ENCODE data around the gene SNCG.
A peak's percentile ranks its signal among the peaks of the same experiment; 100 is the strongest.

Gene SNCG

DNA sequence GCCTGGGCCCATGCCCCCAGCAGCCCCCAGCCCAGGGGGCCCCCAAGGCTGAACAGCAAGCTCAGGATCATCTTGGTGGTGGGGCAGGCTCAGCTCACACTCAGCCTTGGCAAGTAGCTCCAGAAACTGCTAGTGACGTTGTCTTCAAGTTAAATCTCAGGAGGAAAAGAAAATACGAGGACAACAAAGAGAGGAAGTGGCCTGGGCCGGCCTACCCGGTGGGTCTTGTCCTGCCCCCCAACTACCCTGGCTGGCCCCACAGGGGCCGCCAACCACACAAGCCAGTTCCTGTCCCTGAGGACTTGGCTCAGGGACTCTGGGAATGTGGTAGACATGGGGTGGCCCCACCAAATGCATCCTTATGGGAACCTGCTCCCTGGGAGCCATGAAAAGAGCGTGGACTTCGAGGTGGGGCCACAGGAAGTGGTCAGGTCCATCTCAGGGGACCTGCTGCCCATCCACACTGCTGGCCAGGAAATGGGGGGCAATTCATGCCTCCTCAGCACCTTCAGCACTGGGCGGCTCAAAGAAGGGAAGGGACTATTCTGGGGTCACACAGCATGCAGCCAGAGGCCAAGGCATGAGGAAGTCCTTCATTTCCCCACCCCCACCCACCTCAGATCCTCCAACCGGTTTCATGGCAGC is 806 bp upstream of the SNCG start, which contains the start of gene MMRN2:
Gene MMRN2 (minus strand): TSS at position 145 of the 645 bp plus-strand sequence. CDS start 74 bp downstream, at position 71.
- Histone ChIP-seq H3K9me3 (ENCODE audit: insufficient read depth, low read depth, low read length) (peaks cover 4% of the 10 kb centered on the region), H3K27me3 (ENCODE audit: insufficient read depth, low read length) (no peaks in the 10 kb centered on the region), H3K27ac (ENCODE audit: low read length) (no peak within 1 kb of the TSS), H3K36me3 (ENCODE audit: insufficient read depth, low read depth, low read length) (no peaks in the 10 kb centered on the region), H3K4me3 (ENCODE audit: low read length) (no peak within 1 kb of the TSS), H3K4me1 (ENCODE audit: insufficient read depth, low read length) (peaks cover 34% of the 10 kb centered on the region), H3K9ac (ENCODE audit: low read depth, low read length) (no peak within 1 kb of the TSS; the same call in none of the 2 replicates)

DNA sequence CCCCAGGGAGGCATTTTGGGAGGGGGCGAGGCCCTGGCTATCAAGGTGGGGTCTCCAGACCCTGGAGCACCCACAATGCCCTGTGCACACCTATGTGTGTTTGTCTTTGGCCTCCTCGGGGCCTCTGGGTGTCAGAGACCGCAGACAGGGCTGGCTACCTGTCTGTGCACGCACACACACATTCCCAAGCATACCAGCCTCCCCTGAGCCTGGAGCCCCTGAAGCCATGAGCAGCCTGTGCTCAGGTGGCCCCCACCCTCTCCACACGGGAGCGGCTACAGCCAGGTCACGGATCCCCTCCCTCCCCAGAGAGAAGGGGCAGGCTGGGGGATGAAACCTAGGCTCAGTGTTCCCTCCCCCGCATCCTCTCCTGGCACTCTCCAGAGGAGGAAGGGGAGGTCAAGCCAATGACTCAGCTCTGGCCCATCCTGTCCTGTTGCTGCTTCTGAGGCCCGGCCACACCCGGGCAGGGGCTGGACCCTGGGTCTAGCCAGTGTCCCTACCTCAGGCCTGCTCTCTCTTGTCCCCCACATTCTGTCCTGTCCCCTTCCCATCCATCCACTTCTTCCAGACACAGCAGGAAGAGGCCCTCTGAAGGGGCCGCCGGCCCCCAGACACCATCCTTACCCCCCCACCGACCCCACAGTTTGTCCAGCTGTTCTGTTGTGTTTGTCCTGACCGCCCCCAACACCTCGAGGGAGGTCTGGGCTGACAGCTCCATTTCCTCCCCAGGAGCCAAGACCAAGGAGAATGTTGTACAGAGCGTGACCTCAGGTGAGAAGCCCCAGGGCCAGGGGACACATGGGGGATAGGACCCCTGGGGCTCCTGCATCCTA is 720 bp downstream of the SNCG start:
- no peak overlapping the region for H3K27ac ChIP-seq (ENCODE audit: low read length)
- H3K9me3 ChIP-seq (ENCODE audit: insufficient read depth, low read depth, low read length): no peaks in the 10 kb centered on the region; the same call in 1 of the 2 replicates
- no peak overlapping the region for H3K4me3 ChIP-seq (ENCODE audit: low read length)
- H3K36me3 ChIP-seq (ENCODE audit: insufficient read depth, low read depth, low read length): no peaks in the 10 kb centered on the region
- peaks cover 29% of the 10 kb centered on the region for H3K4me1 ChIP-seq (ENCODE audit: insufficient read depth, low read length)
- peak overlapping the region; percentile 32; the same call in 1 of the 2 replicates for H3K9ac ChIP-seq (ENCODE audit: low read depth, low read length)
- no peaks in the 10 kb centered on the region for H3K27me3 ChIP-seq (ENCODE audit: insufficient read depth, low read length)

DNA sequence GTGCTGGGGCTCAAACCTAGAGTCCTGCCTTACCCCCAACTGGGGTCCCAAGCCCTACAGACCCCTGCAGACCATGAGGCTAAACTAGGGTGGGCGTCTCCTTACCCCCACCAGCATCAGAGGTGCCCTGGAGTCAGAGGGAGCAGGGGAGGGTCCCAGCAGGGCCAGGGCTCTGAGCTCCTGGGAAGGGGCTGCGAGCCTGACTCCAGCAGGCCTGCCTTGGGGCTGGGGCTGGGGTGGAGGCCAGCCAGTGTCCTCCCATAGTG is 1.3 kb downstream of the SNCG start:
- peak overlapping the region; percentile 32; the same call in 1 of the 2 replicates for H3K9ac ChIP-seq (ENCODE audit: low read depth, low read length)
- H3K4me3 ChIP-seq (ENCODE audit: low read length): no peak overlapping the region
- H3K27me3 ChIP-seq (ENCODE audit: insufficient read depth, low read length): no peaks in the 10 kb centered on the region
- no peaks in the 10 kb centered on the region; the same call in 1 of the 2 replicates for H3K9me3 ChIP-seq (ENCODE audit: insufficient read depth, low read depth, low read length)
- H3K36me3 ChIP-seq (ENCODE audit: insufficient read depth, low read depth, low read length): no peaks in the 10 kb centered on the region
- no peak overlapping the region for H3K27ac ChIP-seq (ENCODE audit: low read length)
- H3K4me1 ChIP-seq (ENCODE audit: insufficient read depth, low read length): peaks cover 28% of the 10 kb centered on the region

DNA sequence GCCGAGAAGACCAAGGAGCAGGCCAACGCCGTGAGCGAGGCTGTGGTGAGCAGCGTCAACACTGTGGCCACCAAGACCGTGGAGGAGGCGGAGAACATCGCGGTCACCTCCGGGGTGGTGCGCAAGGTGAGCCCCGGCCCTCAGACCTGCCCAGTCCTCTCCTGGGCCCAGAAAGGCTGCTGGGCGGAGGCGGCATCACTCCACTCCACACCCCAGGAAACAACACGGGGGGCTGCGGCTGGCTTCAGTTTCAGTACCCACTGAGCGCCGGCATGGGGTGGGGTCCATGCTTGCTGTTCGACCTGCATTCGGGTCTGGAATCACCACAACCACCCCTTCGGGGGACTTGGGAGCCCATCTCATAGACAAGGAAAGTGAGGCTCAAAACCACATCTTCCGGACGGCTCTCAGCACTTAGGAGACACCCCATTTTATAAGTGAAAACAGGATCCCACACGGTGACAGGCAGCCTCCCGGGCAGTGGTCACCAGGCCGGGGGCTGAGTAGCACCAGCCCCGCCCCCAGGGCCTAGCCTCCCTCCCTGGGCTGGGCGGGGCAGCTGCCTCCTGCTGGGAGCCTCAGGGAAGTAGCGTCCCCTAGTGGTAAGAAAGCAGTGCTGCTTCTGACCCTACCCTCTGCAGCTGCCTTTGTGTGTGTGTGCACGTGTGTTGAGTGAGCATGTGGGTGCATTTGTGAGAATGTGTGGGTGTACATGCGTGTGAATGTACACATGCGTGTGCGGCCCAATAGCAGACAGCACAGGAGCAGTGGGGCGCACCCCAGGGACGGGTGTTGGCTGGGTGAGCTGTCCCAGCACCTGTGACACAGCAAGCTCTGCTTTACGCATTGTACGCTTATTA is 1.8 kb downstream of the SNCG start:
- peak overlapping the region; percentile 56; the same call in 1 of the 2 replicates for H3K9ac ChIP-seq (ENCODE audit: low read depth, low read length)
- no peaks in the 10 kb centered on the region for H3K27me3 ChIP-seq (ENCODE audit: insufficient read depth, low read length)
- H3K27ac ChIP-seq (ENCODE audit: low read length): no peak overlapping the region
- H3K36me3 ChIP-seq (ENCODE audit: insufficient read depth, low read depth, low read length): no peaks in the 10 kb centered on the region
- H3K4me1 ChIP-seq (ENCODE audit: insufficient read depth, low read length): peaks cover 22% of the 10 kb centered on the region
- no peak overlapping the region for H3K4me3 ChIP-seq (ENCODE audit: low read length)
- no peaks in the 10 kb centered on the region; the same call in 1 of the 2 replicates for H3K9me3 ChIP-seq (ENCODE audit: insufficient read depth, low read depth, low read length)

DNA sequence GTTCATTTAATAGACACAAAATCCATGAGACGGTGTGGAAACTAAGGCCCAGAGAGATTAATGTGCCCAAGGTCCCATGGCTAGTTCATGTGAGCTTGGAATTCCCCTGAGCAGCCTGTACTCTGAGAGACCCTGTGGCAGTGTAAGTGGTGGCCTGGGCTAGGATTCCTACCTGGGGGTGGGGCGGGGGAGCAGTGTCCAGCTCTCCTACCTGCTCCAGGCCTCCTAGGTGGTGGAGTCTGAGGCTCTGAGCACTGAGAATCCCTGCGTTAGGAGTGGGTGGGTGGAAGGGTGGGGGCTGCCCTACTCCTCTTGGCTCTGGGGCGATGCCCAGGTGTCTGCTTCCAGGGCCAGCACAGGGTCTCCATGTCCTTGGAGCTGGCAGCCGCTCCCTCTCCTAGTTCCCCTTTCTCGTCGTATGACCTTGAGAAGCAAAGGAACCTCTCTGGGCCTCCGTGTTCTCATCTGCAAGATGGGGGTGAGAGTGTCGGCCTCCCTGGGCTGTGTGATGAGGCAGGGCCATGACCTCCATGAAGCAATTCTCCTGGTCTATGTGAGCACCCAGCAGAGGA is 2.5 kb downstream of the SNCG start:
- Histone ChIP-seq H3K9ac (ENCODE audit: low read depth, low read length) (peak overlapping the region; percentile 56; the same call in 1 of the 2 replicates), H3K27ac (ENCODE audit: low read length) (no peak overlapping the region)

DNA sequence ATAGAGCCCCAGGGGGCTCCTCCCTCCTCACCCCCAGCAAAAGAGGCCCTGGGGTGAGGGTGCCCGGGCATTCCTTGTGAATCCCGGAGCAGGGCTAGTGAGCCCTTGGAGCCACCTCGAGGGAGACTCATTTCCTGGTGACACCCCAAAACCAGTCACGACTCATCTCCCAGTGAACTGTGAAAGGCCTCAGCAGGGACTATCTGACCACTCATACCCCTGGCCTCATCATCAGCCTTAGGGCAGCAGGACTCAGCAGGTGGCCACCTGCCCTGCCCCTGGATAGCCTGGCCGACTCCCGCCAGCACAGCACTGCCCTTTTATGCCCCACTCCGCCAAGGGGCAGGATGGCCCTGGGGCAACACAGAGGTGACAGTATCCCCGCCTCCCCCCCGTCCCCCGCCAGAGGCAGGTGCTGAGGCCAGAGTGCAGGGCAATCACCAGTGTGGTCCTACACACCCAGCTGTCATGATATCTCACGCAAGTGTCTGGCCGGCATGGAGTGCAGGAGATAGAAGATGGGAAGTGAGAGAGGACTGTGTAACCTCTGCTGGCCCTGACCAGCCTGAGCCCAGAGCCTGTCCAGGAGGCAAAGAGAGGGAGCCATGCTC is 3.2 kb downstream of the SNCG start:
- no peak overlapping the region for H3K27ac ChIP-seq (ENCODE audit: low read length)
- no peak overlapping the region for H3K4me3 ChIP-seq (ENCODE audit: low read length)
- no peaks in the 10 kb centered on the region for H3K27me3 ChIP-seq (ENCODE audit: insufficient read depth, low read length)
- H3K36me3 ChIP-seq (ENCODE audit: insufficient read depth, low read depth, low read length): no peaks in the 10 kb centered on the region
- H3K4me1 ChIP-seq (ENCODE audit: insufficient read depth, low read length): peaks cover 12% of the 10 kb centered on the region; the same call in 1 of the 2 replicates
- no peak overlapping the region for H3K9ac ChIP-seq (ENCODE audit: low read depth, low read length)
- H3K9me3 ChIP-seq (ENCODE audit: insufficient read depth, low read depth, low read length): no peaks in the 10 kb centered on the region; the same call in 1 of the 2 replicates

More for the DNA sequence above, 2.5 kb downstream of the SNCG start:
- no peaks in the 10 kb centered on the region; the same call in 1 of the 2 replicates for H3K9me3 ChIP-seq (ENCODE audit: insufficient read depth, low read depth, low read length)
- H3K4me3 ChIP-seq (ENCODE audit: low read length): no peak overlapping the region
- no peaks in the 10 kb centered on the region for H3K27me3 ChIP-seq (ENCODE audit: insufficient read depth, low read length)
- H3K4me1 ChIP-seq (ENCODE audit: insufficient read depth, low read length): peaks cover 16% of the 10 kb centered on the region; the same call in 1 of the 2 replicates
- H3K36me3 ChIP-seq (ENCODE audit: insufficient read depth, low read depth, low read length): no peaks in the 10 kb centered on the region

DNA sequence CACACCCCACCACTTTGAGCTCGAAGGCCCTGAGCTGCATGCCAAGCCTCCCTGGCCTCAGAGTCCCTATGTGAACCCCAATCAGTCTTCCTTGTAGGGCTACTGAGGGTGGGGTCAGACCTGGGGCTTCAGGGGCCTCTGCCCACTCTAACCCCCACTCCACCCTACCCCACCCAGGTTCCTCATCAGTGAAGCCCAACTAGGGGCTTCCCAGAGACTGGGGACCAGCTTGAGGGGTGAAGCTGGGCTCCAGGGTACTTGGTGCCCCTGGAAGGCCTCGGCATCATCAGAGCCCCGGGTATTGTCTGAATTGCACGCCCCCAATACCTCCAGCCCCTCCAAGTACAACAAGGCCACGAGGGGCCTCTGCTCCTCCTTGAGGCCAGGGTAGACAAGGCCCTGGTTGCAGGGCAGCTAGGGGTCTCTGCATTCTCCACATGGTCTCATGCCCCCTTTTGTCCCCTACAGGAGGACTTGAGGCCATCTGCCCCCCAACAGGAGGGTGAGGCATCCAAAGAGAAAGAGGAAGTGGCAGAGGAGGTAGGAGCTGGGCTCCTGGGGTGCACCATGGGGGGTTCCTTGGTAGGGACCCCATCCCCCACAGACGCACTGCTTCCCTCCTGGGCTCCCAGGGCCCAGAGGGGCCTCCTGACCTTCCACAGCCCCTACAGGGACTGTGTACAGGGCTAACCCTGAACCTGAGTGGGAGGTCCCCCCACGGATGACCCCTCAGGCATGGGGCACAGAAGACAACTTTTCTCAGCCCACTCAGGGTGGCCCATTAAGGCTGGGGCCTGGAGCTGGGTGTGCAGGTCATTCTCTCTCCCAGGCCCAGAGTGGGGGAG is 4.0 kb downstream of the SNCG start:
- H3K4me1 ChIP-seq (ENCODE audit: insufficient read depth, low read length): peaks cover 12% of the 10 kb centered on the region; the same call in 1 of the 2 replicates
- H3K9ac ChIP-seq (ENCODE audit: low read depth, low read length): no peak overlapping the region

DNA sequence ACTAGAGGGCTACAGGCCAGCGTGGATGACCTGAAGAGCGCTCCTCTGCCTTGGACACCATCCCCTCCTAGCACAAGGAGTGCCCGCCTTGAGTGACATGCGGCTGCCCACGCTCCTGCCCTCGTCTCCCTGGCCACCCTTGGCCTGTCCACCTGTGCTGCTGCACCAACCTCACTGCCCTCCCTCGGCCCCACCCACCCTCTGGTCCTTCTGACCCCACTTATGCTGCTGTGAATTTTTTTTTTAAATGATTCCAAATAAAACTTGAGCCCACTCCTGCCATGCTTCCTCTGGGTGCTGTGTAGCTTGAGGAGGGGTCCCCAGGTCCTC is 4.5 kb downstream of the SNCG start:
- Histone ChIP-seq H3K9ac (ENCODE audit: low read depth, low read length) (no peak overlapping the region), H3K27ac (ENCODE audit: low read length) (no peak overlapping the region), H3K4me3 (ENCODE audit: low read length) (no peak overlapping the region), H3K36me3 (ENCODE audit: insufficient read depth, low read depth, low read length) (no peaks in the 10 kb centered on the region), H3K27me3 (ENCODE audit: insufficient read depth, low read length) (no peaks in the 10 kb centered on the region), H3K9me3 (ENCODE audit: insufficient read depth, low read depth, low read length) (no peaks in the 10 kb centered on the region), H3K4me1 (ENCODE audit: insufficient read depth, low read length) (peaks cover 12% of the 10 kb centered on the region; the same call in 1 of the 2 replicates)

More for the DNA sequence above, 4.0 kb downstream of the SNCG start:
- Histone ChIP-seq H3K27me3 (ENCODE audit: insufficient read depth, low read length) (no peaks in the 10 kb centered on the region), H3K36me3 (ENCODE audit: insufficient read depth, low read depth, low read length) (no peaks in the 10 kb centered on the region), H3K27ac (ENCODE audit: low read length) (no peak overlapping the region), H3K9me3 (ENCODE audit: insufficient read depth, low read depth, low read length) (no peaks in the 10 kb centered on the region; the same call in 1 of the 2 replicates), H3K4me3 (ENCODE audit: low read length) (no peak overlapping the region)

DNA sequence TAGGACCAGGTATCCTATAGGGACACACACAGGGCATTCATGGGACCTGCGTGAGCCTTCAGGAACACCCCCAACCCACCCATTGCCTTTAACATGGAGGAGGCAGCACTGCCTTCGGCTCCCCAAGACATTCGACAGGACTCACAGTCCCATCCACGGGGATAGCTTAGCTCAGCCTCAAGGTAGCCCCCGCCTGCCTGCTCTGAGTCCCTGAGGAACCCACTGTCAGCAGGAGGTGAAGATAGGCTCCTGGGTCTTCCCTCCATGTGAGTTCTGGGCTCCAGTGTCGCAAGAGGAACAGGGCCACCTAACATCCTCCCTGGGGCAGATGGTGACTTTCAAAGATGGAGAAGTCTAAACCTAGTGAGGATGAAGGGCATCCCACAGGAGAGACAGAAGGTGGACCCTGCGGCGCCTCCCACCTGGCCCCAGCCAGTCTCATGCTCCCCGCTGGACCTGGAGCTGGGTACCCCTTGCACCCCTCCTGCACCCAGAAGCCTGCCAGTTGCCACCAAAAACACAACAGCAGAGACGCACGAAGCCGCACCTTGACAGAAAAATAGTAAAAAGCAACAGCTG is 5.0 kb downstream of the SNCG start:
- Histone ChIP-seq H3K36me3 (ENCODE audit: insufficient read depth, low read depth, low read length) (no peaks in the 10 kb centered on the region), H3K27ac (ENCODE audit: low read length) (no peak overlapping the region), H3K27me3 (ENCODE audit: insufficient read depth, low read length) (no peaks in the 10 kb centered on the region), H3K4me3 (ENCODE audit: low read length) (no peak overlapping the region), H3K9me3 (ENCODE audit: insufficient read depth, low read depth, low read length) (no peaks in the 10 kb centered on the region), H3K4me1 (ENCODE audit: insufficient read depth, low read length) (peaks cover 12% of the 10 kb centered on the region; the same call in 1 of the 2 replicates), H3K9ac (ENCODE audit: low read depth, low read length) (no peak overlapping the region)
